ENCODE results near the gene PLAAT4. TPM values are rescaled to one million over a fixed set of nuclear protein-coding genes. Genes with fewer than 3 reads are reported as not detected.

The PLAAT4 gene
- total and polyA plus RNA-seq, 2 experiments from 2014 or later = 0.69 to 4.6 TPM

GRCh38 chr11:63564056-63564774 lies 27.6 kb downstream of the PLAAT4 start:
- DNase-seq (ENCODE audit: low spot score) (no peak), ATAC-seq (no peak)
- Histone ChIP-seq H3K4me2 (no peak overlapping the region), H3K36me3 (ENCODE audit: insufficient read depth) (no peaks in the 10 kb centered on the region), H4K20me1 (replicated peaks; ENCODE audit: insufficient read depth) (no peaks in the 10 kb centered on the region), H3K4me3 (no peak overlapping the region), H2AFZ (no peak overlapping the region), H3K27ac (ENCODE audit: low read depth) (no peak overlapping the region), H3K9me2 (ENCODE audit: insufficient read depth) (peaks cover 14% of the 10 kb centered on the region), H3K79me2 (replicated peaks; ENCODE audit: insufficient read depth) (no peaks in the 10 kb centered on the region), H3K27me3 (ENCODE audit: insufficient read depth) (no peaks in the 10 kb centered on the region), H3F3A (replicated peaks; ENCODE audit: low read depth) (no peaks in the 10 kb centered on the region), H3K4me1 (ENCODE audit: insufficient read depth) (peaks cover 12% of the 10 kb centered on the region)
- Mint-ChIP-seq H3K27ac (no peak overlapping the region), H3K36me3 (ENCODE audit: low read depth) (no peaks in the 10 kb centered on the region), H3K4me3 (no peak overlapping the region), H3K9me3 (no peaks in the 10 kb centered on the region), H3K27me3 (ENCODE audit: insufficient read depth, low read depth, poor library complexity) (peaks cover 3% of the 10 kb centered on the region), H3K4me1 (peaks cover 17% of the 10 kb centered on the region; the same call in 2 of the 3 replicates)
- TF ChIP-seq CTCF (conservative IDR thresholded peaks at IDR 0.05; ENCODE audit: low read depth in 2 of 2) = no peak
- no peak for TF ChIP-seq POLR2AphosphoS5 (IDR thresholded peaks at IDR 0.05; ENCODE audit: low read depth)
- no peak for TF ChIP-seq ZNF331 (CRISPR knock-in tag; IDR thresholded peaks at IDR 0.05; ENCODE audit: low read depth)
- no peak for TF ChIP-seq NANOG (IDR thresholded peaks at IDR 0.05; ENCODE audit: borderline replicate concordance)
- TF ChIP-seq STAT1 (IDR thresholded peaks at IDR 0.05; ENCODE audit: unreplicated experiment) = no peak
- TF ChIP-seq ZNF114 (CRISPR knock-in tag; IDR thresholded peaks at IDR 0.05) = no peak
- TF ChIP-seq ZNF462 (CRISPR knock-in tag; IDR thresholded peaks at IDR 0.05) = no peak
- no peak for TF ChIP-seq CREB1 (CRISPR knock-in tag; IDR thresholded peaks at IDR 0.05; ENCODE audit: low read depth)
- no peak for TF ChIP-seq REST (IDR thresholded peaks at IDR 0.05; ENCODE audit: unreplicated experiment)
- TF ChIP-seq ETS1 (IDR thresholded peaks at IDR 0.05) = no peak
- no peak for TF ChIP-seq EZH2phosphoT487 (IDR thresholded peaks at IDR 0.05; ENCODE audit: unreplicated experiment)
- TF ChIP-seq EZH2 (IDR thresholded peaks at IDR 0.05; ENCODE audit: low read depth, unreplicated experiment) = no peak
- no peak for TF ChIP-seq JUNB (IDR thresholded peaks at IDR 0.05; ENCODE audit: unreplicated experiment)
